ENCODE measurements around the gene ACTR1B. TPM values are rescaled to one million over a fixed set of nuclear protein-coding genes. Genes with fewer than 3 reads are reported as not detected.
A peak's percentile ranks its signal among the peaks of the same experiment; 100 is the strongest.
"Not testable (repeated sequence)": the region's sequence is repeated elsewhere in the genome, so short reads cannot be mapped to it uniquely, and the experiment has no call there.

Gene ACTR1B
- total RNA-seq, 1 experiment from 2014 or later = 66.7 TPM

- DNase-seq (ENCODE audit: low spot score) = not testable (repeated sequence)
These were observed 48.1 kb downstream of the ACTR1B start for GRCh38 chr2:97615746-97616145.

- DNase-seq (ENCODE audit: low spot score) = not testable (repeated sequence)
These were observed 51.9 kb downstream of the ACTR1B start for GRCh38 chr2:97611895-97612294.

- not testable (repeated sequence) for DNase-seq (ENCODE audit: low spot score)
These were observed 55.1 kb downstream of the ACTR1B start for GRCh38 chr2:97608745-97609144.

Small RNAs within 50 kb of the gene (small RNA-seq; reads per million reads assigned to genes)
- 0.86 reads per million, percentile 25 among the genes with 10 or more reads in this experiment for gene RNU4-8P

Other genes with a start within 250 kb of the ACTR1B start
- 6.7 and 8.6 TPM in 2 replicates for gene ANKRD36B, start 74.2 kb downstream of the ACTR1B start, total RNA-seq (2014; rRNA removed; shearing (Covaris generic))
- gene COX5B, start 18.0 kb downstream of the ACTR1B start, total RNA-seq (2014; rRNA removed; shearing (Covaris generic)) = 428 and 475 TPM in 2 replicates
- 1.9 and 2.2 TPM in 2 replicates for gene C2orf92, start 5.7 kb upstream of the ACTR1B start, total RNA-seq (2014; rRNA removed; shearing (Covaris generic))
- gene ZAP70, start 49.5 kb upstream of the ACTR1B start, total RNA-seq (2014; rRNA removed; shearing (Covaris generic)) = 1.8 TPM in 1 of 2 replicates, not detected in the other